ENCODE measurements around the gene CIBAR2. TPM values are rescaled to one million over a fixed set of nuclear protein-coding genes. Genes with fewer than 3 reads are reported as not detected.

Gene CIBAR2
- total RNA-seq (2014; rRNA removed; shearing (Covaris generic); ENCODE audit: low replicate concordance): not detected in 2 replicates

DNA sequence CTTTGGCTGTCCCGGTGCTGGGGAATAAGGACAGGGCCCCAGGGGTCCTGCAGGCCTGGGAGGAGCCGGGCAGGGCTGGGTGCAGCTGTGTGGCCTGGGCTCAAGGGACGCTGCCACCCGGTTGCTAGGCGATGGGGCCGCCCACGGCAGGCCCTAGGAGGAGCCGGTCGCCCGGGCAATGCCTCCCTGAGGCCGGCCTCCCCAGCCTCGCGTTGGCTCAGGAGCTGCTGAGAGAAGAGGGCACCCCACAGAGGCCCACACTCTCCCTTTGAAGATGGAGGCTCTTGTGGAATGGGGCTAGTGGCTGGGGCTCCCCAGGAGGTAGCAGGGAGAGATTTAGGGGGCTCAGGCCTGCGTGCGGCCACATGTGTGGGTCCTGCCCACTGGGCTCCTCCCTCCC is at the start of gene CIBAR2:
Gene CIBAR2, minus strand, starts transcription at position 109 of the 400 bp plus-strand sequence. CDS start 120 bp downstream, outside the sequence.
- in situ Hi-C loops (cut with HindIII; ENCODE audit: low pct_unique_long_range_greater_than_20kb, low sequenced_read_pairs): no loop called here
- DNase-seq (ENCODE audit: low read depth): peak; percentile 9

- in situ Hi-C loops (cut with HindIII; ENCODE audit: low pct_unique_long_range_greater_than_20kb, low sequenced_read_pairs): no loop called here
- DNase-seq (ENCODE audit: low read depth): no peak
These were observed 47.1 kb upstream of the CIBAR2 start for GRCh38 chr16:85159179-85159980.

- in situ Hi-C loops (cut with HindIII; ENCODE audit: low pct_unique_long_range_greater_than_20kb, low sequenced_read_pairs): no loop called here
These were observed 46.5 kb upstream of the CIBAR2 start for GRCh38 chr16:85158743-85159178.

GRCh38 chr16:85157813-85158742 is 45.8 kb upstream of the CIBAR2 start:
- in situ Hi-C loops (cut with HindIII; ENCODE audit: low pct_unique_long_range_greater_than_20kb, low sequenced_read_pairs): no loop called here
- DNase-seq (ENCODE audit: low read depth): no peak

More at GRCh38 chr16:85158743-85159178, 46.5 kb upstream of the CIBAR2 start:
- DNase-seq (ENCODE audit: low read depth): no peak

DNA sequence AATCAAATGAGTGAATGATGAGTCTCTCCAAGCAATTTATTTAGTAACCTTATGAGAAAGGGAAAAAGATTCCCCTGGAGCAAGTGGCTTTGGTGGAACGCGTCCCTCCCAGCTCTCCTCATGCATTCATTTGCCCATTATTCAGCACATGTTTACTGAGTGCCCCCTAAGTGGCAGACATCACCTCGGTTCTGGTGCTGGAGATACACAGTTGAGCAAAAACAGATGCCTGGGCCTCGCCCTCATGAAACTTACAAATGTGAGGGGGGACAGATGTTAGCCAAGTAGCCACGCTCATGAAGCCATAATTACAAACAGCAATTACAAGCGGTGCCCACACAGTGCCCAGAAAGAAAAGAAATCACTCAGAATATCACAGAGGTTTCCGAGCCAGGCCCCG is 45.1 kb upstream of the CIBAR2 start:
- no peak for DNase-seq (ENCODE audit: low read depth)
- in situ Hi-C loops (cut with HindIII; ENCODE audit: low pct_unique_long_range_greater_than_20kb, low sequenced_read_pairs): no loop called here

- no peak for DNase-seq (ENCODE audit: low read depth)
- in situ Hi-C loops (cut with HindIII; ENCODE audit: low pct_unique_long_range_greater_than_20kb, low sequenced_read_pairs): no loop called here
These were observed 44.6 kb upstream of the CIBAR2 start for GRCh38 chr16:85156869-85157268.

GRCh38 chr16:85156440-85156839 is 44.2 kb upstream of the CIBAR2 start:
- no peak for DNase-seq (ENCODE audit: low read depth)
- in situ Hi-C loops (cut with HindIII; ENCODE audit: low pct_unique_long_range_greater_than_20kb, low sequenced_read_pairs): no loop called here

DNA sequence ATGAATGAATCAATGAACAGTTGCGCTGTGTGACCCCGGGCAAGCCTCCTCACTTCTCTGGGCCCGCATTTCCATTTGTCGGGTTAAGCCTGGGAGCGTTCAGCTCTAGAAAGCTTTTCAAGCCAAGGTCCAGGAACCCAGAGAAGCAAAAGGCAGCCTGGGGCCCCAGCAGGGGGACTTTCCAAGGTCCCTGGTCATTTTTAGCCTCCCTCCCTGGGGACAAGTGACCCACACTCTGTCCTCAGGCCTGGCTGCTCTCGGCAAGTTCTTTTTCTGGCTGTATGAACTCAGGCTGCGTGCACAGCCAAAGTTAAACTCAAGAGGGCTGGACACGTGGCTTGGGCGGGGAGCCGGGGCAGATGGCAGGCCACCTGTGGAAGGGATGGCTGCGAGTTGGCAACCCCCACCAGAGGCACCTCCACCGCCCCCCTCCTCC is 41.4 kb upstream of the CIBAR2 start:
- DNase-seq (ENCODE audit: low read depth): no peak
- in situ Hi-C loops (cut with HindIII; ENCODE audit: low pct_unique_long_range_greater_than_20kb, low sequenced_read_pairs): no loop called here

GRCh38 chr16:85153046-85153445 is 40.8 kb upstream of the CIBAR2 start:
- in situ Hi-C loops (cut with HindIII; ENCODE audit: low pct_unique_long_range_greater_than_20kb, low sequenced_read_pairs): no loop called here
- DNase-seq (ENCODE audit: low read depth): no peak

- in situ Hi-C loops (cut with HindIII; ENCODE audit: low pct_unique_long_range_greater_than_20kb, low sequenced_read_pairs): no loop called here
- no peak for DNase-seq (ENCODE audit: low read depth)
These were observed 40.2 kb upstream of the CIBAR2 start for GRCh38 chr16:85152414-85153030.

- peak; percentile 71 for DNase-seq (ENCODE audit: low read depth)
These were observed 39.5 kb upstream of the CIBAR2 start for GRCh38 chr16:85151603-85152413.

GRCh38 chr16:85151079-85151602 is 38.9 kb upstream of the CIBAR2 start:
- in situ Hi-C loops (cut with HindIII; ENCODE audit: low pct_unique_long_range_greater_than_20kb, low sequenced_read_pairs): no loop called here
- DNase-seq (ENCODE audit: low read depth): no peak

More at GRCh38 chr16:85151603-85152413, 39.5 kb upstream of the CIBAR2 start:
- in situ Hi-C loops (cut with HindIII; ENCODE audit: low pct_unique_long_range_greater_than_20kb, low sequenced_read_pairs): no loop called here

DNA sequence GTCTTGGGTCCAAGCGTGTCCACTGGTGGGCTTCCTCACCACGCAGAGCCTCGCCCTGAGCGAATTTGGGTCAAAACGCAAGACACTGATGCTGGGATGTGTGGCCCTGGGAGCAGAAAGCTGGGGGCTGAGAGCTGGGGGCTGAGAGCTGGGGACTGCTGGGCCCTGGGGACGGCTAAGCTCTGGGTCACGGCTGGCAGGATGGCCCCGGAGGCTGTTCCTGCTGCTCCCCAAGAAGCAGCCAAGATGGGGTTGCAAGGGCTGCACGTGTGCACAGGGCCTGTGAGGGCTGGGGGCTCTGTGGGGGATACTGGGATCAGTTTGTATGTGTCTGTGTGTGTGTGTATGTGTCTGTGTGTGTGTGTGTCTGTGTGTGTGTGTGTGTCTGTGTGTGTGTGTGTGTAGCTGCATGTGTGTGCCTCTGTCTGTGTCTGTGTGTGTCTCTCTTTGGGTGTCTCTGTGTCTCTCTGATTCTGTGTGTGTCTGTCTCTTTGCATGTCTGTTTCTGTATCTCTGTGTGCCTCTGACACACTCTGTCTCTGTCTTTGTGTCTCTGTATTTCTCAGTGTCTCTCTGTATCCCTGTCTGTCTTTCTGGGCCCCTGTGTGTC is 38.2 kb upstream of the CIBAR2 start:
- DNase-seq (ENCODE audit: low read depth): no peak
- in situ Hi-C loops (cut with HindIII; ENCODE audit: low pct_unique_long_range_greater_than_20kb, low sequenced_read_pairs): no loop called here

GRCh38 chr16:85149776-85150175 is 37.5 kb upstream of the CIBAR2 start:
- in situ Hi-C loops (cut with HindIII; ENCODE audit: low pct_unique_long_range_greater_than_20kb, low sequenced_read_pairs): no loop called here

GRCh38 chr16:85148931-85149330 is 36.7 kb upstream of the CIBAR2 start:
- no peak for DNase-seq (ENCODE audit: low read depth)
- in situ Hi-C loops (cut with HindIII; ENCODE audit: low pct_unique_long_range_greater_than_20kb, low sequenced_read_pairs): no loop called here

More at GRCh38 chr16:85149776-85150175, 37.5 kb upstream of the CIBAR2 start:
- no peak for DNase-seq (ENCODE audit: low read depth)

- DNase-seq (ENCODE audit: low read depth): no peak
- in situ Hi-C loops (cut with HindIII; ENCODE audit: low pct_unique_long_range_greater_than_20kb, low sequenced_read_pairs): no loop called here
These were observed 34.8 kb upstream of the CIBAR2 start for GRCh38 chr16:85146922-85147651.

- DNase-seq (ENCODE audit: low read depth): no peak
- in situ Hi-C loops (cut with HindIII; ENCODE audit: low pct_unique_long_range_greater_than_20kb, low sequenced_read_pairs): no loop called here
These were observed 34.2 kb upstream of the CIBAR2 start for GRCh38 chr16:85146532-85146797.

All from Caki2 (cell line).